GM21717 (cell line): ENCODE results near the gene ZNF628.
A peak's percentile ranks its signal among the peaks of the same experiment; 100 is the strongest.

ENCODE experiments used
- ATAC-seq: cut with Tn5 transposase; IDR thresholded peaks from one replicate; pipeline ENCODE4 v1.9.1; 2021; ENCODE audit warnings: mild to moderate bottlenecking, moderate library complexity; ENCODE audit not compliant: unreplicated experiment

The ZNF628 gene

GRCh38 chr19:55464662-55465054, 11.8 kb upstream of the ZNF628 start, which contains the start of gene C19orf85:
Gene C19orf85, minus strand, starts transcription at chr19:55464751. Its CDS starts 197 bp downstream, at chr19:55464554.
- no peak for ATAC-seq

- no peak for ATAC-seq
Observed at GRCh38 chr19:55465460-55466240, 10.8 kb upstream of the ZNF628 start.

GRCh38 chr19:55466241-55466614, 10.2 kb upstream of the ZNF628 start:
- no peak for ATAC-seq

GRCh38 chr19:55467236-55468053, 9.0 kb upstream of the ZNF628 start:
- peak; percentile 54 for ATAC-seq

- ATAC-seq, result no peak
Observed at GRCh38 chr19:55468054-55468393, 8.4 kb upstream of the ZNF628 start.

- ATAC-seq, result no peak
Observed at GRCh38 chr19:55471266-55471665, 5.2 kb upstream of the ZNF628 start.

- ATAC-seq, result no peak
Observed at GRCh38 chr19:55472463-55472862, 4.0 kb upstream of the ZNF628 start.

- no peak for ATAC-seq
Observed at GRCh38 chr19:55473225-55474012, 3.0 kb upstream of the ZNF628 start.

GRCh38 chr19:55474269-55475265, 1.9 kb upstream of the ZNF628 start:
- no peak for ATAC-seq

- ATAC-seq, result no peak
Observed at GRCh38 chr19:55477905-55478304, 1.5 kb downstream of the ZNF628 start.

GRCh38 chr19:55478364-55478763, 1.9 kb downstream of the ZNF628 start:
- no peak for ATAC-seq

- ATAC-seq, result no peak
Observed at GRCh38 chr19:55479045-55479444, 2.6 kb downstream of the ZNF628 start.

GRCh38 chr19:55479451-55480230, 3.2 kb downstream of the ZNF628 start:
- no peak for ATAC-seq

- ATAC-seq, result no peak
Observed at GRCh38 chr19:55481148-55481793, 4.9 kb downstream of the ZNF628 start.

GRCh38 chr19:55481794-55482155, 5.4 kb downstream of the ZNF628 start:
- ATAC-seq, result no peak

- ATAC-seq, result no peak
Observed at GRCh38 chr19:55482156-55482961, 5.9 kb downstream of the ZNF628 start.

GRCh38 chr19:55482967-55483705, 6.7 kb downstream of the ZNF628 start:
- ATAC-seq, result no peak
